Stomach smooth muscle (tissue), 2 donors: Measurements from ENCODE around the gene SETD1B.
A peak's percentile ranks its signal among the peaks of the same experiment; 100 is the strongest.
"Not testable (repeated sequence)": the region's sequence is repeated elsewhere in the genome, so short reads cannot be mapped to it uniquely, and the experiment has no call there.

Source experiments
- H3K27ac ChIP-seq: one replicate; pipeline ENCODE4 v1.7.0; 2013; ENCODE audit warnings: mild to moderate bottlenecking, low read length, inconsistent platforms
- H3K27me3 ChIP-seq, 2 donors: one replicate each; pipeline ENCODE4 v1.7.0; 2013; ENCODE audit warnings: low read length in 2 of 2; ENCODE audit not compliant: insufficient read depth in 2 of 2, control insufficient read depth in 1 of 2
- H3K36me3 ChIP-seq, 2 donors: one replicate each; pipeline ENCODE4 v1.7.0; 2013; ENCODE audit warnings: low read length in 2 of 2; ENCODE audit not compliant: control insufficient read depth in 2 of 2, insufficient read depth in 2 of 2
- H3K4me1 ChIP-seq: one replicate; pipeline ENCODE4 v1.7.0; 2013; ENCODE audit warnings: low read length; ENCODE audit not compliant: control insufficient read depth, insufficient read depth
- H3K4me3 ChIP-seq, 2 donors: one replicate each; pipeline ENCODE4 v1.7.0; 2013; ENCODE audit warnings: low read length in 2 of 2
- H3K9ac ChIP-seq, 2 donors: one replicate each; pipeline ENCODE4 v1.7.0; 2013; ENCODE audit warnings: low read length in 2 of 2, mild to moderate bottlenecking in 1 of 2
- H3K9me3 ChIP-seq, 2 donors: one replicate each; pipeline ENCODE4 v1.7.0; 2013; ENCODE audit warnings: low read length in 2 of 2; ENCODE audit not compliant: control insufficient read depth in 2 of 2
- donor health status: healthy.
- donor health status: Pancreatic carcinoma.

The SETD1B gene

DNA sequence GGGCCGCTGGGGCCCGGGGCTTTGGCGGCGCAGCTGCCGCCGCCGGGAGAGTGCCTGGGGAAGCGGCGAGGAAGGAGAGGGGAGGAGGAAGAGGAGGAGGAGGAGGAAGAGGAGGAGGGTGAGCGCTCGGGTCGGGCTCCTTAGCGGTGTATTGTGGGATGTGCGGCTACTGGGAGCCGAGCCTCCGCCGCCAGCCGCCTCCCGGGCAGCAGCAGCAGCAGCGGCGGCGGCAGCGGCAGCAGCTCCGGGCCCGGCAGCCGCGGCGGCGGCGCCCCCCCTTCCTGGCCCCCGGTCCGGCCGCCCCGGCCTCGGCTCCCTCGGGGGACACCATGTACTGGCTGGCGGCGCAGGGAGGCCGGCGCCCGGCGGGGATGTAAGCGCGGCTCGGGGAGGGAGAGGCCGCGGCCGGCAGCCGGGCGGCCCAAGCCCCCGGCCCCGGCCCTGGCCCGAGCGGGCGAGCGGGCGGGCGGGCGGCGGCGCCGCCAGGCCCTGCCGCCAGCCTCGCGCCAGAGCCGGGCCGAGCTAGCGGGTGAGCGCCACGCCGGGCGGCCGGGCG is at the start of gene SETD1B:
SETD1B (plus strand) TSS at position 149 of the 556 bp plus-strand sequence. CDS start 729 bp downstream, outside the sequence.
- Histone ChIP-seq H3K36me3 (peaks cover 0 to 9% of the 10 kb centered on the region in 2 donors), H3K9ac (peak within 1 kb of the TSS; percentile 98 to 99), H3K9me3 (no peaks in the 10 kb centered on the region), H3K4me1 (peaks cover 46% of the 10 kb centered on the region), H3K27ac (peak within 1 kb of the TSS; percentile 100), H3K27me3 (no peaks in the 10 kb centered on the region), H3K4me3 (peak within 1 kb of the TSS; percentile 82 to 87)

DNA sequence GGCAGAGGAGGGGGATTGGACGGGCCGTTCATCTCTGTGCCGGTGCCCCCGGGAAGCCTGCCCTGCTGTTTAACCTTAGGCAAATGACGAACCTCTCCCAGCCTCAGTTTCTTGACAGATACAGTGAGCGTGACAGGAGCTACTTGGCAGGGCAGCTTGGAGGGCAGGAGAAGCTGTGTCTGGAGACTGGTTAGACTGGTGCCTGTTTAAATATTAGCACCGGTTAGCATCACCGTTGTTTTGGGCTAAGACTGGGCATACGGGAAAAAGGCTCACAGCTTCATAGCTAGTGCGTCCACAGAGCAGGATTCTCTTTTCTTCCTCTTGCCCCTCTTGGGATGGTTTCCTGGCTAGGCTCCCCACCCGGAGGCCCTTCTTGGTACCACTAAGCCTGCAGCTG is 49.0 kb upstream of the SETD1B start:
- peak overlapping the region; percentile 66 for H3K27ac ChIP-seq
- H3K9ac ChIP-seq, result no peak overlapping the region
- H3K27me3 ChIP-seq, result no peaks in the 10 kb centered on the region
- H3K4me3 ChIP-seq, result no peak overlapping the region
- H3K4me1 ChIP-seq, result peaks cover 13% of the 10 kb centered on the region
- peaks cover 4 to 10% of the 10 kb centered on the region in 2 donors for H3K36me3 ChIP-seq
- no peaks in the 10 kb centered on the region for H3K9me3 ChIP-seq

DNA sequence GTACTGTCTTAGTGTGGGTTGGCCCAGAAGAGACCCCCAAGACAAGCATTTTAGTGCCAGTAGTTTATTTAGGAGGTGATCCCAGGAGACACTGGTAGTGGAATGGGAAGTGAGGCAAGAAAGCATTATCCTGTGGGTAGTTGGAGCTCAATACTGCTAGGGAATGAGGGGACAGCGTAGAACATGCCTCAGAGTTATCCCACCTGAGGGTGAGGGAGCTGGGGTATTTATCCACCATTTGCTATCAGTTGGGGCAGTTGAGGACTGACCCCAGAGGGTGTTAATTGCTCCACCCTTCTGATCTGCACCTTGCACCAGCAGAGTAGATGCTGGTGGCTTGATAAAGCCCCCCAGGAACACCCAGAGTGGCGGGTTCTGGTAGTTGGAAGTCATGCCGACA is 48.2 kb upstream of the SETD1B start:
- Histone ChIP-seq H3K4me3 (no peak overlapping the region), H3K9ac (no peak overlapping the region), H3K36me3 (peaks cover 4 to 7% of the 10 kb centered on the region in 2 donors), H3K9me3 (no peaks in the 10 kb centered on the region), H3K4me1 (peaks cover 13% of the 10 kb centered on the region), H3K27me3 (no peaks in the 10 kb centered on the region), H3K27ac (no peak overlapping the region)

DNA sequence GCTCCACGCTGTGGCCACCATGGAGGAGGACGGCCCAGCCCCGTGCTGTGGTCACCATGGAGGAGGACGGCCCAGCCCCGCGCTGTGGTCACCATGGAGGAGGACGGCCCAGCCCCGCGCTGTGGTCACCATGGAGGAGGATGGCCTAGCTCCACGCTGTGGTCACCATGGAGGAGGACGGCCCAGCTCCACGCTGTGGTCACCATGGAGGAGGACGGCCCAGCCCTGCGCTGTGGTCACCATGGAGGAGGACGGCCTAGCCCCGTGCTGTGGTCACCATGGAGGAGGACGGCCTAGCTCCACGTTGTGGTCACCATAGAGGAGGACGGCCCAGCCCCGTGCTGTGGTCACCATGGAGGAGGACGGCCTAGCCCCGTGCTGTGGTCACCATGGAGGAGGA is 45.3 kb upstream of the SETD1B start:
- H3K27ac ChIP-seq, H3K27me3 ChIP-seq, H3K4me3 ChIP-seq, H3K9me3 ChIP-seq, H3K9ac ChIP-seq, H3K36me3 ChIP-seq: not testable (repeated sequence)
- H3K4me1 ChIP-seq, result peaks cover 30% of the 10 kb centered on the region

DNA sequence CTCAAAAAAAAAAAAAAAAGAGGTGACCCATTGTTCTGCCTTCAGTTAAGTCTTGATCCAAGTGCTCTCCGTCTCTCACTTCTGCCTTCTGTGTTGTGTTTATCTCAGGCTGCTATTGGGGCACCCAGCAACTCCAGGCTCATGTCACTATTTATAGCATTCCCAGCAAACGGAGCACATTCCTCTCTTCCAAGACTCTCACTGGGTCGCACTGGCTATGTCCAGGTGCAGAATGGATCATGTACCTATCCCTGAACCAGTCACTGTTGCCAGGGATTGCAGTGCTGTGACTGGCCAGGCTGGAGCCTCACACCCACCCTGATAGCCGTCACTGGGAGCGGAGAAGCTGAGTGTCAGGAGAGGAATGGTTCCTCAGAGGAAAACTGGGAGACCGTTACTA is 41.5 kb upstream of the SETD1B start:
- Histone ChIP-seq H3K4me3 (peak overlapping the region; percentile 29), H3K36me3 (no peaks in the 10 kb centered on the region), H3K9me3 (no peaks in the 10 kb centered on the region), H3K4me1 (peaks cover 34% of the 10 kb centered on the region), H3K27ac (peak overlapping the region; percentile 49), H3K27me3 (no peaks in the 10 kb centered on the region), H3K9ac (no peak overlapping the region)

DNA sequence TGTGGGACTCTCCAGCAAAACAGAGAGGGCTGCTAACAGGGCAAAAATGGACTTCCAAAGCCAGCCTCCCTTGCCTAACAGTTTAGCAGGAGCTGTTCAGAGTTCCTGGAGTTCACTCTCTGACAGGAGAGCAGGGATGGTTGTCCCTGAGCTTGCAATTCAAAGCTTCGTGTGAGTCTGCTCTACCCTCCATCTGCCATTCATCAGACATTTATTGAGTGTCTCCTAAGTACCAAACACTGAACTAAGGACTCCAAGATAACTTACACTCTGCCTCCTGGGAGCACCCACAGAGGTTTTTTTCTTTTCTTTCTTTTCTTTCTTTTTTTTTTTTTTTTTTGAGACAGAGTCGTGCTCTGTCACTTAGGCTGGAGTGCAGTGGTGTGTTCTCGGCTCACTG is 39.0 kb upstream of the SETD1B start:
- no peak overlapping the region for H3K27ac ChIP-seq
- H3K36me3 ChIP-seq, result no peaks in the 10 kb centered on the region
- H3K27me3 ChIP-seq, result no peaks in the 10 kb centered on the region
- peaks cover 48% of the 10 kb centered on the region for H3K4me1 ChIP-seq
- H3K4me3 ChIP-seq, result no peak overlapping the region
- H3K9me3 ChIP-seq, result no peaks in the 10 kb centered on the region
- no peak overlapping the region for H3K9ac ChIP-seq

DNA sequence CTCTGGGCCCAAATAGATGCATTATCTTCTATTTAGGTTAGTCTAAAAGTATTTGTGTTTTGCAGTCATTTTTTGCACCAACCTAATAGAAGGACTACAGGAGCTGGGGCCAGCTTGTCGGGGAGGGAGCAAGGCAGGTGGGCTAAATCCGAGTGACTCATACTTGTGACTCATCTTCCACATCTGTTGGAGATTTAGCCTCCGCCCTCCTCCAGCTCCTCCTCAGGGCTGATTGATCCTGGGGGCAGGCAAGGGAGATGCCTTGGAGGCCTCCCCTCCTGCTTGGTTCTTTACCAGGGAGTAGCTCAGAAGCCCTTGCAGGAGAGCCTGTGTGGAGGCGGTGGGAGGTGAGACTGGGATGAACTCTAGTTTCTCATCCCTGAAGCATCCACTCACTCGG is 38.2 kb upstream of the SETD1B start:
- peak overlapping the region; percentile 76 for H3K27ac ChIP-seq
- no peak overlapping the region for H3K4me3 ChIP-seq
- peaks cover 52% of the 10 kb centered on the region for H3K4me1 ChIP-seq
- H3K9ac ChIP-seq, result no peak overlapping the region
- H3K27me3 ChIP-seq, result no peaks in the 10 kb centered on the region
- no peaks in the 10 kb centered on the region for H3K36me3 ChIP-seq
- no peaks in the 10 kb centered on the region for H3K9me3 ChIP-seq

DNA sequence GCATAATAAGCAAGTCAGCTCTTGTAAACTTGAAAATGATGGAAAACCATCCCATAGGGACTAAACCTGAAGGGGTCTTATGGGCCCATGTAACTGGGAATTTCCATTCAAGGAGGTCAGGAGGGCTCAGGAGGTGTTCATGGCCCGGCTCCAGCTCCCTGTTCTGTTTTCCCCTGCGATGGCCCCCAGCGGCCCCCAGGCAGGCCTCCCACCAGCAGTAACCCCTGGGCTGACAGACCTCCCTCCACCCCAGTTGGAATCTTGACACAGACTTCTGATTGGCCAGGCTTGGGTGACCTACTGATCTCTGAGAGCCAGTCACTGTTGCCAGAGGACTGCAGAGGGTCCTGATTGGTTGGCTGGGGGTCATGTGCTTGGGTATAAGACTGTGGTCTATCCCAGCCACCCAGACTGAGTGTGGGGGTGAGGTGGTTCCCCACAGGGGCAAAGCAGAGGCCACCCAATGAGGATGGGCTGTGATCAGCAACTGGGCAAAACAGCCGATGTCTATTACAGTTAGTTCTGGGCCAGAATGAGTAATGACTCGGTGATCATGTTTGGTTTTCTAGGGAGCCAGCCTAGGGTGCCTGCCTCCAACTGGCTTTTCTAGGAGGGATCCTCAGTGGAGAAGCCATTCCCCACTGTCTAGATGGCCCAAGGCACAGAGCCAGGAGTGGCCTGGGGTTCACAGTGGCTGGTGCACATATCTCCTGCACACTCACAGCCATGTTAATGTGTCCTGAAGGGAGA is 37.3 kb upstream of the SETD1B start:
- Histone ChIP-seq H3K9ac (no peak overlapping the region), H3K9me3 (no peaks in the 10 kb centered on the region), H3K27me3 (no peaks in the 10 kb centered on the region), H3K36me3 (no peaks in the 10 kb centered on the region), H3K4me3 (no peak overlapping the region), H3K4me1 (peaks cover 47% of the 10 kb centered on the region), H3K27ac (peak overlapping the region; percentile 76)

DNA sequence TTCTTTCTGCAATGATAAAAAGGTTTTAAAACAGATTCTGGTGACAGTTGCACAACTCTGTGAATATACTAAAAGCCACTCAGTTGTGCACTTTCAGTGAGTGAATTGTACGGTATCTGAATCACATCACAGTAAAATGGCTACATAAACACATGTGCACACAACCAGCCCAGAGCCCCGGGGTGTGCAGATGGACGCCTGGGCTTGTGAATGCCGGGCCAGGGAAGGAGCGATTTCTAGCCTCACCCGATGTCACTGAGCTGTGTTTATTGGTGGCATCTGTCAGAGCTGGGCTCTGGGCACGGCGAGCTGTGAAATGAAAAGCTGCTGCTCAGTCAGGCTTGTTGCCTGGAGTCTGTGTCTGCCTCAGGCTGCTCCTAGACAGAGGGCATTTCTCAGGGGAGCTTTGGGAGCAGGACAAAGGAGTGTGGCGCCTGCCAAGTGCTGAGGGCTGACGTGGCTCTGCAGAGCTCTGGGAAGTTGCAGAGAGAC is 36.2 kb upstream of the SETD1B start:
- Histone ChIP-seq H3K9ac (no peak overlapping the region), H3K27ac (peak overlapping the region; percentile 76)

DNA sequence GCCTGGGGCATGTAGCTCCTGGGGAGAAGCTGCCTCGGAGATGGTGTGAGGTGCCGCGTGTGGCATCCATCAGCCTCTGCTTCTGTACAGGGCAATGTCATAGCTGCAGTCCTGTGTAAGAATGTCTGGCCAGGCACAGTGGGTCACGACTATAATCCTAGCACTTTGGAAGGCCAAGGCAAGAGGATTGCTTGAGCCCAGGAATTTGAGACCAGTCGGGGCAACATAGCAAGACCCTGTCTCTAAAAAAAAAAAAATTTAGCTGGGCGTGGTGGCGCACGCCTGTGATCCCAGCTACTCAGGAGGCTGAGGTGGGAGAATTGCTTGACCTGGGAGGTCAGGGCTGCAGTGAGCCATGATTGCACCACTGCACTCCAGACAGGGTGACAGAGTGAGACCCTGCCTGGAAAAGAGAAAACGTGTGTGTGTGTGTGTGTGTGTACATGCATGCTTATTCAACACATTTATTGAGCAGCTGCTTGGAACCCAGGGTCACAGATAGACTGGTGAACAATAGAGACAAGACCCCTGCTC is 34.4 kb upstream of the SETD1B start:
- peaks cover 46% of the 10 kb centered on the region for H3K4me1 ChIP-seq
- no peak overlapping the region for H3K27ac ChIP-seq
- no peak overlapping the region for H3K4me3 ChIP-seq
- H3K9me3 ChIP-seq, result no peaks in the 10 kb centered on the region
- no peaks in the 10 kb centered on the region for H3K36me3 ChIP-seq
- no peak overlapping the region for H3K9ac ChIP-seq
- H3K27me3 ChIP-seq, result no peaks in the 10 kb centered on the region

More for the DNA sequence above, 36.2 kb upstream of the SETD1B start:
- no peaks in the 10 kb centered on the region for H3K36me3 ChIP-seq
- H3K9me3 ChIP-seq, result no peaks in the 10 kb centered on the region
- peak overlapping the region; percentile 2 to 40 for H3K4me3 ChIP-seq
- H3K27me3 ChIP-seq, result no peaks in the 10 kb centered on the region
- H3K4me1 ChIP-seq, result peaks cover 38% of the 10 kb centered on the region

DNA sequence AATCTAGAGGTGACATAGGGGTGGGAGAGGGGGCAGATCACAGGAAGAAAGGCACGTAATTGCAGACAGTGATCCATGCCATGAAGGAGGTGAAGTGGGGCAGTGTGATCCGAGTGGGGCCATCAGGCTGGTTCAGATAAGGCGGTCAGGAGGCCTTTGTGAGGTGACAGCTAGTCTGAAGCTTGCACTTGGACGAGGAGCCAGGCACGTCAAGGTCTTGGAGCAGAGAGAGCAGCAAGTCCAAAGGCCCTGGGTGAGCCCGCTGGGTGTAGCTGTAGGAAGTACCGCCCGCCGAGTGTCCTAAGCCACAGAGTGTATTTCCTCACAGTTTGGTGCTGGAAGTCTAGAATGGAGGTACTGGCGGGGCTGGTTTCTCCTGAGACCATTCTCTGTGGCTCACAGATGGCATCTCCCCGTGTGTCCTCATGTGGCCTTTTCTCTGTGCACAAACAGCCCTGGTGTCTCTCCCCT is 33.9 kb upstream of the SETD1B start:
- Histone ChIP-seq H3K9me3 (no peaks in the 10 kb centered on the region), H3K4me3 (no peak overlapping the region), H3K36me3 (no peaks in the 10 kb centered on the region), H3K9ac (no peak overlapping the region), H3K27me3 (no peaks in the 10 kb centered on the region), H3K27ac (no peak overlapping the region), H3K4me1 (peaks cover 46% of the 10 kb centered on the region)
